Duodenal mucosa (tissue), 2 donors: ENCODE measurements around the gene CFAP97D1.

Experiments
- H3K27ac ChIP-seq: one replicate; pipeline ENCODE4 v1.7.0; 2013; ENCODE audit warnings: low read depth, low read length
- H3K27me3 ChIP-seq, 2 donors: one replicate each; pipeline ENCODE4 v1.7.0; 2013; ENCODE audit warnings: low read length in 2 of 2, control low read depth in 1 of 2; ENCODE audit not compliant: insufficient read depth in 2 of 2, control insufficient read depth in 1 of 2
- H3K36me3 ChIP-seq, 2 donors: one replicate each; pipeline ENCODE4 v1.7.0; 2013; ENCODE audit warnings: low read length in 2 of 2, control low read depth in 1 of 2; ENCODE audit not compliant: insufficient read depth in 2 of 2, control insufficient read depth in 1 of 2
- H3K4me1 ChIP-seq, 2 donors: one replicate each; pipeline ENCODE4 v1.7.0; 2013; ENCODE audit warnings: low read length in 2 of 2, control low read depth in 1 of 2; ENCODE audit not compliant: insufficient read depth in 2 of 2, control insufficient read depth in 1 of 2
- H3K4me3 ChIP-seq, 2 donors: one replicate each; pipeline ENCODE4 v1.7.0; 2013; ENCODE audit warnings: low read length in 2 of 2, low read depth in 1 of 2
- H3K9ac ChIP-seq, 2 donors: one replicate each; pipeline ENCODE4 v1.7.0; 2013; ENCODE audit warnings: low read length in 2 of 2, low read depth in 1 of 2
- H3K9me3 ChIP-seq, 2 donors: one replicate each; pipeline ENCODE4 v1.7.0; 2013; ENCODE audit warnings: low read length in 2 of 2, control low read depth in 1 of 2; ENCODE audit not compliant: control insufficient read depth in 1 of 2

CFAP97D1 gene

GRCh38 chr17:43832168-43832975 is 52.1 kb downstream of the CFAP97D1 start:
- peaks cover 0 to 4% of the 10 kb centered on the region in 2 donors for H3K27me3 ChIP-seq
- peaks cover 5 to 8% of the 10 kb centered on the region in 2 donors for H3K4me1 ChIP-seq
- no peak overlapping the region for H3K27ac ChIP-seq
- H3K4me3 ChIP-seq, result peak overlapping the region; percentile 50 to 61
- peak overlapping the region in 1 of 2 donors; percentile 39 for H3K9ac ChIP-seq
- H3K9me3 ChIP-seq, result no peaks in the 10 kb centered on the region
- H3K36me3 ChIP-seq, result no peaks in the 10 kb centered on the region

- H3K27ac ChIP-seq, result no peak within 1 kb of the TSS
- no peaks in the 10 kb centered on the region for H3K36me3 ChIP-seq
- peak within 1 kb of the TSS; percentile 61 to 76 for H3K4me3 ChIP-seq
- peaks cover 0 to 4% of the 10 kb centered on the region in 2 donors for H3K27me3 ChIP-seq
- peak within 1 kb of the TSS; percentile 44 to 47 for H3K9ac ChIP-seq
- no peaks in the 10 kb centered on the region for H3K9me3 ChIP-seq
- peaks cover 5 to 8% of the 10 kb centered on the region in 2 donors for H3K4me1 ChIP-seq
Observed at GRCh38 chr17:43832976-43833829, 53.0 kb downstream of the CFAP97D1 start, which contains the start of gene MPP3. Gene MPP3 (minus strand): TSS chr17:43833146. CDS start chr17:43831906, 1,240 bp downstream.

DNA sequence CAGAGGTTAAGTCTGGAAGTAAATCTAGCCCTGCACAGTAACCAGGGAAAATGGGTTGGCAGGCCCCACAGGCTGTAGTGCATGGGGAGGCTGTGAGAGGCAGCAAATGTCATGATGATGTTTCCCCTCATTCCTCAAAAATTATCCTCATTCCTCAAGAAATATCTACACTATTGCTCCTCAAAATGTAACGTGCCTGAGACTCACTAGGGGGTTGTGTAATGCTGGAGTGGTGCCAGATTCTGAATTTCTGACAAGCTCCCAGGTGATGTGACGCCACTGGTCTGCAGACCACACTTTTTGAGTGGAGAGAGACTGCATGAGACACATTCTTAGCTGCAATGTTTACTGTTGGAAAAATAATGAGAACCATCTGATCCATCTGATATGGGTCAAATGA is 53.9 kb downstream of the CFAP97D1 start:
- H3K9ac ChIP-seq, result no peak overlapping the region
- H3K27ac ChIP-seq, result no peak overlapping the region
- no peak overlapping the region for H3K4me3 ChIP-seq
- peaks cover 0 to 4% of the 10 kb centered on the region in 2 donors for H3K27me3 ChIP-seq
- H3K4me1 ChIP-seq, result peaks cover 5 to 8% of the 10 kb centered on the region in 2 donors
- no peaks in the 10 kb centered on the region for H3K36me3 ChIP-seq
- H3K9me3 ChIP-seq, result no peaks in the 10 kb centered on the region
